Medulla oblongata (tissue), 1 donor: ENCODE results near the gene PCYOX1L.
"Not testable (repeated sequence)": the region's sequence is repeated elsewhere in the genome, so short reads cannot be mapped to it uniquely, and the experiment has no call there.

Source experiments
- DNase-seq: peaks from one replicate; pipeline ENCODE4 v3.0.0-alpha.2; 2015; ENCODE audit errors: extremely low spot score

PCYOX1L gene

GRCh38 chr5:149387081-149387631 lies 29.3 kb downstream of the PCYOX1L start:
- DNase-seq: no peak

DNA sequence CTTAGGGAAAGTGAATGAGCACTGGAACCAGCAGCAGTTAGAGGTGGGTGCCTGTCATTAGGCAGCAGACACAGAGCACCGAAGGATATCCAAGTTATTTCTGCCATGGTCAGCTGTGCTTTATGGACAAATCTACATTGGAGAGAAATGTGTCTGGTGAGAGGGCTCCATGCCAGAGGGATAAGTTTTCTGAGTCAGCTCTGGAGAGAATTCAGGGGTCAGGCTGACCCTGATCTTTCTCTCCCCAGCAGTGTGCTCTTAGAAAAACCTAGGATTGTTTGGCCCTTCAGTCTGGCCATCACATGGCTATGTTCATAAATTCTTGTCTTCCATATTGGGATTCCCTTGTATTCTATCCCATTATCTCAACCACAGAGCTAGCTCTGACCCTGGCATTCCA lies 30.1 kb downstream of the PCYOX1L start:
- DNase-seq: no peak

DNA sequence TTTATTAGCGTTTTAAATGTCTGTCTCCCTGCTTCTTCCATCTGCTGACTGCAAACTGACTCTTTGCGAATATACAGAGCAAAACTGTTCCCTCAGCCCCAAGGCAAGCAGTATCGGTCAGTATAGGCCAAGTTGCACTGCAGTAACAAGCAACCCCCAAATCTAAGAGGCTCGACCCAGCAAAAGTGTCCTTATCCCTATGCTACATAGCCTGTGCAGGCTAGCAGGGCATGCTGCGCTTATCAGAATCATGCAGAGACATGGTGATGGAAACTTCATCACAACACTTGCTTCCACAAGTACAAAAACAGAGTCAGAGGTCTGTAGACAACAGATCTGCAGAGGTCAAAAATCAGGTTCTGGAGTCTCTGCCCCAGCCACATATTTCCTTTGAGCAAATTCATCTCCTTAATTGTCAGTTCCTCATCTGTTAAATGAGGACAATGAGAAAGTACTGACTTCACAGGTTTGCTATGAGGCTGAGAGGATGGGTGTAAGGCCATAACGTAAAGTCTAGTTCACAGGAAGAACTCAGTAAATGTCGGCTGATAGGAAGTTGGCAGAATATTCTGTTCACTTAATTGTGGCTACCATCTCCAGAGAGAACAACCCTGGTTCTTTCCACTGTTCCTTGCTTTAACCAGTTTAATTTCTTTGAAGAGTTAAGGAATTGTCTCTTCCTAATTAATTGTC lies 30.8 kb downstream of the PCYOX1L start:
- DNase-seq: no peak

- DNase-seq: no peak
Measured at GRCh38 chr5:149389552-149390495, 32.0 kb downstream of the PCYOX1L start.

- not testable (repeated sequence) for DNase-seq
Measured at GRCh38 chr5:149391076-149391475, 33.2 kb downstream of the PCYOX1L start.

GRCh38 chr5:149391524-149391923 lies 33.7 kb downstream of the PCYOX1L start:
- no peak for DNase-seq

DNA sequence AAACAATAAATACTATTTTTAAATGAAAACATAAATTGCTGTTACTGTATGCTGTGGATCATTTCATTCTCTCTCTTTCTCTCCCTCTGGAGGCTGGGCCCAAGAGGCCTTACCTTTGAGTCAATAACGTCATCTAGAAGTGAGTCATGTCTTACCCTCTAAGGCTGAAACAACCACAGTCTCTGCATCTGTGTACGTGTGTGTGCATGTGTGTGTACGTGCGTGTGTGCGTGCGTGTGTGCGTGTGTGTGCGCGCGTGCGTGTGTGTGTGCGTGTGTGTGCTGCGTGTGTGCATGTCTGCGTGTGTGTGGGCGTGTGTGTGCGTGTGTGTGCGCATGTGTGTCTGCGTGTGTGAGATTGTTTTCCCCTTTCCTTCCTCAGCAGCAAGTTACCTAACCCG lies 34.9 kb downstream of the PCYOX1L start:
- DNase-seq: no peak

DNA sequence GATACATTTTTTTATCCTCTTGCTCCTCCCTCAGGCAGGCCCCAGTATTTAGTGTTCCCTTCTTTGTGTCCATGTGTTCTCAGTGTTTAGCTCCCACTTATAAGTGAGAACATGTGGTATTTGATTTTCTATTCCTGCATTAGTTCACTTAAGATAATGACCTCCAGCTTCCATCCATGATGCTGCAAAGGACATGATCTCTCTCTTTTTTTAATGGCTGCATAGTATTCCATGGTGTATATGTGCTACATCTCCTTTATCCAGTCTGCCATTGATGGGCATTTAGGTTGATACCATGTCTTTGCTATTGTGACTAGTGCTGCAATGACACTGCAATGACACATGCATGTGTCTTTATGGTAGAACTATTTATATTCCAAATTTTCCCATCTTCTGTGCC lies 37.1 kb downstream of the PCYOX1L start:
- DNase-seq: not testable (repeated sequence)

- DNase-seq: no peak
Measured at GRCh38 chr5:149397530-149397929, 39.7 kb downstream of the PCYOX1L start.

DNA sequence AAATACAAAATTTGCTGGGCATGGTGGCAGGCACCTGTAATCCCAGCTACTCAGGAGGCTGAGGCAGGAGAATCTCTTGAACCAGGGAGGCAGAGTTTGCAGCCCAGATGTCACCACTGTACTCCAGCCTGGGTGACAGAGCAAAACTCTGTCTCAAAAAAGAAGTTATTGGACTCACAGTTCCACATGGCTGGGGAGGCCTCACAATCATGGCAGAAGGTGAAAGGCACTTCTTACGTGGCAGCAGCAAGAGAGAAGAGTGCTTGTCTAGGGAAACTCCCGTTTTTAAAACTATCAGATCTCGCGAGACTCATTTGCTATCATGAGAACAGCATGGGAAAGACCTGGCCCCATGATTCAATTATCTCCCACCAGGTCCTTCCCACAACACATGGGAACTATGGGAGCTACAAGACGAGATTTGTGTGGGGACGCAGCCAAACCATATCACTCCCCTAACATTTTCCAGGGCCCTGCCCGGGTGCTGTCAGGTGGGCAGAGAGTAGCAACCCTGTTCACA lies 41.0 kb downstream of the PCYOX1L start:
- not testable (repeated sequence) for DNase-seq

DNA sequence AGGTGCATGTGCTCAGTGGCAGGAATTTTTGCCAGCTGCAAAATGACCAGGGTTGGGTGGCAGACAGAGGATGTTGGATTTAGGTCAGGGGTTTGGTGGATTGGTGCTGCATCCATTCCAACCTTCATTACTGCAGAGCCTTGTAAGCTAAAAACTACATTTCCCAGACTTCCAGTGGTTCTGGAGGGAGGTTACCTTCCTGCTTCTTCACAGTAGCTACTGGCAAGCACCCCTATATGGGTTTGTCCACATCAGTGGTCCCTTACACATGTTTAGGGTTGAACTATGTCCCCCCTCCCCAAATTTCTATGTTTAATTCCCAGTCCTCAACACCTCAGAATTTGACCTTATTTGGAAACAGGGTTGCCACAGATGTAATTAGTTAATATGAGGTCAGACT lies 41.9 kb downstream of the PCYOX1L start:
- DNase-seq: no peak

DNA sequence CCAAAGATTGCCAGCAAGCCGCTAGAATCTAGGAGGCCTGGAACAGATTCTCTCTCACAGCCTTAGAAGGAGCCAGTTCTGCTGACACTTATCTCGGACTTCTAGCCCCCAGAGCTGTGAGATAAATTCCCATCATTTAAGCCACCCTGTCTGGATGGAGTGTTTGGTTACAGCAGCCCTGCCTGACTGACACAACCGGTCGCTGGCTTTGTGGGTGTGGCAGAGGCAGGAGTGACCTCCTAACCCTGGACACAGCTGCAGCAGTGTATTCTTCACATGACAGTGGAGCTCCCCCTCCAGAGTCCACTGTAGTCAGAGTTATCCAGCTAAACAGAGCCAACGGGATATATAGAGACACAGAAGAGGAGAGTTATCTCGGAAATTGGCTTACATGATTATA lies 42.5 kb downstream of the PCYOX1L start:
- no peak for DNase-seq

- no peak for DNase-seq
Measured at GRCh38 chr5:149401051-149401450, 43.2 kb downstream of the PCYOX1L start.

DNA sequence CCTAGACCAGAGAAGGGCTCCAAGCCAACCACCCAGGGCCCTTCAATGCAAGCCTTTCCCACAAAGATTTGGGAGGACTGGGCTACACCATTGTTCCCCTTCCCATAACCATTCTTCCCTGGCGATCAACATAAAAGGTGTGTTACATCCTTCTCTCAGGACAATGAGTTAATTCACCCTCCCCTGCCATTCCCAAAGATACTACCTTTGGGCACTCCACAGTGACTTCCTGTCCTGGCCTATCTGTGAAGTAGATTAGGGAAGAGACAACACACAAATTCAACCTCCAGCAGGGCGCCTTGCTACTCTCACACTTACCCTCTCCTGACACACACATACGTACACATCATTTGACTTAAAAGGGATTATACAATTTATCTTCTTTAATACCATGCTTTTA lies 44.4 kb downstream of the PCYOX1L start:
- DNase-seq: no peak

DNA sequence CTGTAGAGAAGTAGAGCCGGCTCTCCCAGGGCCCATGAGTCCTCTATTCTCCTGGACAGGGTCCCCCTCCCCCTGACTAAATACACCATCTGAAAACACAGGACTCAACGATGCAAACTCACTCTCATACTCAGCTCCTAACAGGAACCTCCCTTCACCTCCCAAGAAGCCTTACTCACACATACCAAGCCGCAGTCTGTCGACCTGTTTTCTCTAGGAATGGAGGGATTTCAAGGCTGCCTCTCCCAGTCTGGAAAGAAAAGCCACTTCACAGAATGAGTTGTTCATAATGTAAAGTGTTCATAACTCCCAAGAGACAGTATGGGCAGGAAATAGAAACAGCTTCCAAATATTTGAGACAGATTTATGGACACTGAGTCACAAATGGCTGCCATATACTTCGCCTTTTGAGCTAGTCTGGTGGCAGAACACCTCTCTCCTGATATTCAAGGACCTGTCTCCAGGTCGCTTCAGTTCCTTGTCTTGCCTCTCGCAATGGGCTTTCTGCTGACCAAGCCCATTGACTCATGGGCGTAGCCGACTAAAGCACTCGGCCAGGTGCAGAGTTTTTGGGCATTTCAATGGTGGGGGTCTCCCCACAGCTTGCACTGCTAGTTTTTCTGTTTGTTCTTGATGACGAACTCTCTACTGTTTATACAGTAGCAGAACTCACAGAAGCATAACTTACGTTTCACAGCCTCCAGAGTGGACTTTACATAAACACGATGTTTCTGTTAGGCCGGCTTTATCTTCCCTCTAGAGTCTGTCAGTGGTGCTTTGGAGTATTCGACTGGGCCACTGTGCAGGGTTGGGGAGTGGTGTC lies 46.3 kb downstream of the PCYOX1L start:
- DNase-seq: no peak

DNA sequence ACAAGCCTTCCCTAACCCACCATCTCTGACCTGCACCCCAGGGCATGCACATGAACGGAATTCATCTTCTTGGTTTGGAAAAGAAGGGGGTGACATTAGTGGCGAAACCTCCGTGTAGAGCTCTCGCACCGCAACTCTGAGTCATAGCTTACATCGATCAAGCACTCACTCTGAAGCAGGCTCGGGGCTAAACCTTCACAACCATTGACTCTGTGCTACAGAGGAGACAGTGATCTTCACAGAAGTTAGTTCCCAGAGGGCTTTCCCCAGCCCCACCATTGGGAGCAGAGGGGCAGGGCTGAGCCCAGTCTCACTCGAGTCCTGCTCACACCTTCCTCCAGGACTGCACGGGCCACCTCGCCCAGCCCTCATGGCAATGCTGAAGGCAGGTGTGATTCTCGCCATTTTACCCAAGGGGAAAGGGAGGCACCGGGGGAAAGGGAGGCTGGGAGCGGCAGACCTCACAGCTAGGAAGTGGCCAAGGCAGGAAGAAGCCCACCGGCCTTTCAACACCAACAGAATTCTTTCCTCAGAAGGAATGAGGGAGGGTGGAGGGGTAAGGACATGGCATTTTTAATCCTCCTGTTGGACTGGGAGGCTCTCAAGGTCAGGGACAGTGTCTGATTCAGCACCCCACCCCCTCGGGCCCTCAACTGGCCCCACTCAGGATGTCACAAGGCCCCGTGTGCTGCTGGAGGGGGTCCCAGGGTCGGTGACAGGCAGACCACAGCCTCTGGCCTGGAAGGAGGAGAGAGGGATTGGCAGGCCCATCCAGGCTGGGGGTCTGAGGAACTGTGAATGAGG lies 47.1 kb downstream of the PCYOX1L start:
- DNase-seq: no peak

DNA sequence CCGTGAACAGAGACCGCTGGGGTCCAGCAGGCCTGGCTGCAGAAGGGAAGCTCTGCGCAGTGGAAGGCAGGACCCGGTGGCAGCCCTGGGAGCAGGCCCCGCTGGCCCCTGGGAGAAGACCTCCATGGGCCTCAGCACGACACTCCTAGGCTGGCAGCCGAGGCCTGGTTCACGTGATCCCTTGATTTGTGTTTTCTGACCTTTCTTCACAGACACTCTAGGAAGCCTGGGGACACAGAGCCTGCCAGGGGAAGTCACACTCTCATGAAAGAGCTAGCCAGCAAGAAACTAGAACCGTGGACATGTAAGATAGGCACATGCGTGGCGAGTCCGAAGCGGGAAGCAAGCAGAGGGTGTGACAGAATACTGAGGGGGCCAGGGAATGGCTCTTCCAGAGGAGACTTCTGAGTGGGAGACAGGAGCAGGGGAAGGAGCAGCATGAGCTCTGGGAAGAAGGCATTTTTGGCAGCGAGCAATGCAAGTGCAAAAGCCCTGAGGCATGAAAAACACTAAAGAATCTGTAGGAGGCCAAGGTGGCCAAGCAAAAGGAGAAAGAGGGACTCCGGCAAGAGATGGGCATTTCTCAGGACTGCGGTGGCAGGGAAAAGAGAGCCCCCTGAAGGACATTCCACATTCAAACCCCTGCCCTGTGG lies 47.8 kb downstream of the PCYOX1L start:
- DNase-seq: no peak

DNA sequence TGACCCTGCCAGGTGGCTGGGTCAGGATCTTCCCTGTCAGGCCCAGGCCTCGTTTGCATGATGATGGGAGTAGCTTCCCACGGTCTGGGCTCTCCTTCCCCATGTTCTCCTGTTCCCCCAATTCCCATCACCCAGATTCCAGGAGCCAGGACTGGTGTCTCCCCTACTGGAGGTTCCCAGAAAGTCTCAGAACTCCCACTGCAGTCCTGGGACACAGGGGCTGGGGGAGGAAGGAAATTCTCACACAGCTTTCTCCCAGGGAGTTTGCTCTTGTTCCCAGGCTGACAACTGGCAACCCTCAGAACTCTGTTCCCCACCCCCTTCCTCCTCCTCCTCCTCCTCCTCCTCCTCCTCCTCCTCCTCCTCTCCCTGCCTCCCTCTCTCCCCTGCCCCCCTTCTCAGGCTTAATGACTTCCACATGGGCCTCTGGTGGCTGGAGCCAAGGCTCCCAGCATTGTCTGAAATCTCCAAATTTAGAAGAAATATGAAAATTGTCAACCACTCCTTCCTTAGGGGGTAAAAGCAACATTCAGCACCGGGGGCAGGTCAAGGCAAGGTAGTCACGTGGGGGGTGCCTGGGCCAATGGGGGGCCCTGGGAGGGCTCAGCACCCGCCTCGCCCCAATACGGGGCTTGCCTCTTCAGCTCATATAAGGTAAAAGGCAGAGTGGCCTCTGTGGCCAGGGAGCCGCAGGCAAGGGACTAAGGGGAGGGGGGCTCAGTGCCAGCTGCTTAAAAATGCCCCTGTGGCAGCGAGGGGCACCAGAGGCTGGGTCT lies 48.5 kb downstream of the PCYOX1L start:
- no peak for DNase-seq

DNA sequence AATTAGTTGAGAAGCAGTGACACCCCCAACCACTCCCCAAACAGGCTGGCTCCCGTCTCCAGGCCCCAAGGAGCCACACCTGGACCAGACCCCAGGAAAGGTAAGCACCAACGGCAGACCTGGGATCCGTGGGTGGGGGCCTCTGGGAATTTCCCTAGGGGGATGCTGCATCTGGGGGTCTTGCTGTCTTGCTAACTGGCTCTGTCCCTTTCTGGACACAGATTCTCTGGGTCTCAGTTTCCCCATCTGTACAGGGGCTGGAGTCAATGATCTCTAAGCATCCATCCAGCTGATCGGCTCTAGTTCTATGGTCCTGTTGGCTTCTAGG lies 49.1 kb downstream of the PCYOX1L start:
- DNase-seq: no peak
